SK-N-MC (cell line): ENCODE data around the gene SLC26A9.

ENCODE experiments used
- DNase-seq: peaks from one replicate; pipeline ENCODE4 v3.0.0-alpha.2; 2011; ENCODE audit warnings: low read depth, low spot score
- H3K27ac ChIP-seq: fragments of 200-600 bp; sonication (generic); 2 replicates; pipeline ENCODE4 v1.5.1; 2016; ENCODE audit warnings: mixed run types
- H3K36me3 ChIP-seq: fragments of 200-600 bp; sonication (generic); 2 replicates; pipeline ENCODE4 v1.6.1; 2017; ENCODE audit warnings: antibody characterized with exemption, low read length, mixed read lengths; ENCODE audit not compliant: insufficient read depth
- H3K4me3 ChIP-seq: fragments of 200-600 bp; sonication (generic); 2 replicates; pipeline ENCODE4 v1.5.1; 2016
- H3K9ac ChIP-seq: fragments of 200-600 bp; sonication (generic); 2 replicates; pipeline ENCODE4 v1.8.0; 2017; ENCODE audit warnings: mixed run types, mixed read lengths; ENCODE audit not compliant: insufficient read length
- H3K9me3 ChIP-seq: fragments of 200-600 bp; sonication (generic); 2 replicates; pipeline ENCODE4 v1.6.1; 2017; ENCODE audit warnings: low read depth, mild to moderate bottlenecking, antibody characterized with exemption, low read length, moderate library complexity, mixed read lengths
- EZH2 ChIP-seq: fragments of 200-600 bp; sonication (generic); IDR thresholded peaks from one replicate; pipeline ENCODE4 v1.6.1; 2017; ENCODE audit warnings: antibody characterized with exemption
- FOXP2 ChIP-seq: optimal IDR thresholded peaks from 2 replicates; pipeline ENCODE3; 2011; ENCODE audit warnings: mild to moderate bottlenecking, moderate library complexity; ENCODE audit not compliant: insufficient read depth; ENCODE audit errors: extremely low read length, control extremely low read depth
- POLR2AphosphoS5 ChIP-seq: IDR thresholded peaks from 2 replicates; pipeline ENCODE4 v1.6.1; 2012; ENCODE audit warnings: mild to moderate bottlenecking, low read depth, low read length, borderline replicate concordance

Gene SLC26A9

DNA sequence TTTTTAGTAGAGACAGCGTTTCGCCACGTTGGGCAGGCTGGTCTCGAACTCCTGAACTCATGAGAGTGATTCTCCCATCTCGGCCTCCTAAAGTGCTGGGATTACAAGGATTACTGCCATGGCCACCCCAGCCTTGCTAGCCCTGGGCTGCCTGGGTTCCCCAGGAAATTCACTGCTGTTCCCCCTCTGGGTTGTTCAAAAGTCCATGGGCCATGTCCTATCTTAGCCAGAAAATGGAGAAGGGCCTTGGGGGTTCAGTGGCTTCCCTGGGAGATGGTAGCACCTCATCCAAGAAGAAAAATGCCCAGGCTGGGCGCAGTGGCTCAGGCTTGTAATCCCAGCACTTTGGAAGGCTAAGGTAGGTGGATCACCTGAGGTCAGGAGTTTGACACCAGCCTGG is 20.9 kb downstream of the SLC26A9 start:
- Histone ChIP-seq H3K9ac (no peak overlapping the region), H3K4me3 (no peak overlapping the region), H3K36me3 (no peaks in the 10 kb centered on the region), H3K27ac (no peak overlapping the region), H3K9me3 (no peaks in the 10 kb centered on the region)
- TF ChIP-seq POLR2AphosphoS5 (no peak), FOXP2 (no peak)
- DNase-seq: no peak

- Histone ChIP-seq H3K27ac (no peak overlapping the region), H3K9ac (no peak overlapping the region)
- DNase-seq: no peak
Measured at GRCh38 chr1:205921570-205921909, 21.7 kb downstream of the SLC26A9 start.

DNA sequence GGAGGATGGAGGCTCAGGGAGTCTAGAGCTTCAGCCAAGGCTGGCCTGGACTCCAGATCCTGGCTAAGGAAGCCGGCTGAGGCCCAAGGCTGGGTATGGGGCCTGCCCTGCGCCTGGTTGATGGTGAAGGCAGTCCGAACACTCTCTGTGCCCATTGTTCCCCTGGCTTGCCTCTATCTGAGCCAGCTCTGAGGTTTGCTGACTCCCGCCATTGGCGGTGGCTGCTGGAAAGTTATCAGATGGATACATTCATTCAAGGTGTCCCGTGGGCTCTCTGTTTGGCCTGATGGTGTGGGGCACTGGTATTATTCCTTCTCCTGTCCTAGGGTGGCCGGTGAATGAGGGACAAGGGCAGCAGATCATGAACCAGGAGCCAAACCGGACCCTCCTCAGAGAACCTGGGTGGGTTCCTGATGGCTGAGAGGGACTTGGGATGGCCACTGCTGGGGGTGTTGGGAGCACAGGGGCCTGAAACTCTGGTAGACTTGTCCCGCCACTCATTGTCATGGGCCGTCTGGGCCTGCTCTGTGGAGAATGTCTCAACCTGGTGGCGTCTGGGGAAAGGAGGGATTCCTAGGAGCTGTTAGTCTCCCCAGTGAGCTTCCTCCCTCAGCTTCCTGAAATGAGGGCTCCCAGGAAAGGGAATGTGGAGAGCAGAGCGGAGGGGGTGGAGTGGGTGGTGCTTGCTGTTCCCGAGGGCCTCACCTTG is 22.2 kb downstream of the SLC26A9 start:
- H3K27ac ChIP-seq: no peak overlapping the region
- no peak overlapping the region for H3K9ac ChIP-seq

More at GRCh38 chr1:205921570-205921909, 21.7 kb downstream of the SLC26A9 start:
- TF ChIP-seq POLR2AphosphoS5: no peak
- no peak for TF ChIP-seq FOXP2
- TF ChIP-seq EZH2: no peak
- H3K36me3 ChIP-seq: no peaks in the 10 kb centered on the region
- H3K4me3 ChIP-seq: no peak overlapping the region
- no peaks in the 10 kb centered on the region for H3K9me3 ChIP-seq

DNA sequence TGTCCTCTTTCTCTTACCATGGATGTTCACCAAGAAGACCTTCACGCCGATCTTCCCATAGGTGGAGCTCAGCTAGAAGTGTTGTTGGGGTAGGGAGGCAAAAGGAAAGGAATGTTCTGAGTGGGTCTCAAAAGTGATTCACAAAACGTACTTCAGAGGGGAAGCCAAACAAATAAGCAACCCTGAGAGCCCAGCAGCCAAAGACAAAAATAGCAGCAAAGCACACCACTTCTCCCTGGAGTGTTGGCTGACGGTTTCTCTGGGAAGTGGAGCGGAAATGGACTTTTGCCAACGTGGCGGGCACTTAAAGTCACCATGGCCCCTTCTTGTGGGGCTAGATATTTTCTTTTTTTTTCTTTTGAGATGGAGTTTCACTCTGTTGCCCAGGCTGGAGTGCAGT is 23.1 kb downstream of the SLC26A9 start:
- Histone ChIP-seq H3K36me3 (no peaks in the 10 kb centered on the region), H3K27ac (no peak overlapping the region), H3K9me3 (no peaks in the 10 kb centered on the region), H3K9ac (no peak overlapping the region), H3K4me3 (no peak overlapping the region)
- DNase-seq: no peak
- TF ChIP-seq FOXP2 (no peak), POLR2AphosphoS5 (no peak), EZH2 (no peak)

More for the DNA sequence above, 22.2 kb downstream of the SLC26A9 start:
- no peaks in the 10 kb centered on the region for H3K9me3 ChIP-seq
- DNase-seq: no peak
- no peaks in the 10 kb centered on the region for H3K36me3 ChIP-seq
- H3K4me3 ChIP-seq: no peak overlapping the region
- TF ChIP-seq POLR2AphosphoS5: no peak
- no peak for TF ChIP-seq FOXP2
- no peak for TF ChIP-seq EZH2

DNA sequence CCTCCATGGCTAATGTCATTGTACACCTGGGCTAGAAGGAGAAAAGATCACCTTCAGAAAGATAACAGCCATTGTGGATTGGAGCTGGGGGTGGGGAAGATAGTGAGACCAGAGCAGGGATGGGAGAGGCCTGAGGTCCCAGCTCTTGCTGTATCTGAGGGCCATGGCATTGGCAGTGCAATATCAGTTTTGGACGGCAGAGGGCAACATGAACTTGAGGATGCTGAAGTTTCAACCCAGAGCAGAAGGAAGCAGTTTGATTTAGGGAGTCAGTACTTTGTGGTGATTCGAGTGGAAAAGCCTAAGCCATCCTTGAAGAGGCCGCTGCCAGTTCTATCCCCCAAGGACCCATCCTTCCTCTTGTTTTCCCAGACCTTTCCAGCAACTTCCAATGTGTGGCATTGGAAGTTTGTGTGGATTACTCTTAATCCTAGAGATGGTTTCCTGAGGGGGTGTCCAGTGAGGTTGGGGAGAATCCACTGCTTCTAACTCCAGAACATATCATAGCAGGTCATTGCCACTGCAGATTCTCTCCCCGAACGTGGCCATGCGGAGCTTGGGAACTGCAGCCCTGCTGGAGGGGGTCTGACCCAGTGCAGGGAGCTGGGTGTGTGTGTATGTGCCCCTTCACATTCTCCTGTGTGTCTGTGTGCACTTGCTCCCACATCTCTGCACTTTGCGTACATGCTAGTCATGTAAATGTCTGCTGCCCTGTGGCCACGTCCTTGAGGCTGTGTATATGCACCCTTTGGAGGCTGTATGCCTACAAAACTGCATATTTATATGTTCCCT is 24.1 kb downstream of the SLC26A9 start:
- Histone ChIP-seq H3K27ac (no peak overlapping the region), H3K9ac (no peak overlapping the region)

DNA sequence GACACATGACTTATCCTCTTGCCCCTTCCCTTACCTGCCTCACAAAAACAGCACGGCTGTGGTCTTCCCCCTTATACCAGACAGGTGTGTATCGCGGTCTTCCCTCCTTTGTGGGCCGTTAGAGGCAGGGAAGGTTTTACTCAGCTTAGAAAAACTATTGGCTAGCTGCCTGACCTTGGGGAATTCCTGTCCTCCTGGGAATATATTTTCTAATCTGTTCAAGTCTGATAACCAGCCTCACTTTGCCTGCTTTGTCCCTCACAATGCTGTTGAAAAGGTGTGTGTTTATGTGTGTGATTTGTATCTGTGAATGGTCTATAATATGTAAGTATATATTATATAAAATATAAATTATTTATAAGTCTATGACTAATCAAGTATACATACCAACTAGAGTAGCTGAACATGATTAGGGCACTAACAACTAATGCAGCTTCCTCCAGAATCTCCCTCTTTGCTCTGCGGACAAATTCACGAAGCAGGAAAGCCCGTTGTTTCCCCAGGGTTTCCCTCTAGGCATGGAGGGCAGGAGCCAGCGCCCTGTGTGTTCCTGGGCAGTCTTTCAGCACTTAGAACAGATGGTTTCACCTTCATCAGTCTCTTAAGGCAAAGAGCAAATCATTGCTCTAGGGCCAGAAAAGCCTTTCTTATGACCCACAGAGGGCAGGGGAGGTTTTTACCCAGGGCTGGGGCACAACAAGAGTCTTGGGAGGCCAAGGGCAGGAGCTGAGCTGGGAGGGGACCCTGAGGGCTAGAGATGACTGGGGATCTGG is 25.6 kb downstream of the SLC26A9 start:
- Histone ChIP-seq H3K4me3 (no peak overlapping the region), H3K9ac (no peak overlapping the region), H3K9me3 (no peaks in the 10 kb centered on the region), H3K36me3 (no peaks in the 10 kb centered on the region), H3K27ac (no peak overlapping the region)
- DNase-seq: no peak
- TF ChIP-seq EZH2 (no peak), POLR2AphosphoS5 (no peak), FOXP2 (no peak)

More for the DNA sequence above, 24.1 kb downstream of the SLC26A9 start:
- H3K9me3 ChIP-seq: no peaks in the 10 kb centered on the region
- no peaks in the 10 kb centered on the region for H3K36me3 ChIP-seq
- no peak overlapping the region for H3K4me3 ChIP-seq
- TF ChIP-seq FOXP2: no peak
- TF ChIP-seq EZH2: no peak
- no peak for TF ChIP-seq POLR2AphosphoS5
- peak; percentile 40 for DNase-seq

DNA sequence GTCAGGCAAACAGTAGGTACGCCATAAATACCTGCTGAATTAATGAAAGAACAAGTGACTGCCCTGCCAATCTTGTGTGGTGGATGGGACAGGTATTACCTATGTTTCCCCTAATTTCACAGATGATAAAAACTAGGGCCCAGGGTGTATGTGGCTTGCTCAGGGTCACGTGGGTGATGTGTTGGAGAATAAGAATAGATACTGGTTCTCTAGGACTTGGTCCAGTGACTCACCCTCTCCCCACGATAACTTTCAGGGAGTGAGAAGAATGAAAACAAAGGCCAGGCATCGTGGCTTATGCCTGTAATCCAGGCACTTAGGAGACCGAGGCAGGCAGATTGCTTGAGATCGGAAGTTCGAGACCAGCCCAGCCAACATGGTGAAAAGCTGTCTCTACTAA is 26.7 kb downstream of the SLC26A9 start:
- H3K9me3 ChIP-seq: no peaks in the 10 kb centered on the region
- H3K4me3 ChIP-seq: no peak overlapping the region
- no peak for TF ChIP-seq FOXP2
- TF ChIP-seq EZH2: no peak
- no peak for TF ChIP-seq POLR2AphosphoS5
- no peaks in the 10 kb centered on the region for H3K36me3 ChIP-seq
- no peak overlapping the region for H3K9ac ChIP-seq
- no peak for DNase-seq
- no peak overlapping the region for H3K27ac ChIP-seq

- Histone ChIP-seq H3K27ac (no peak overlapping the region), H3K9ac (no peak overlapping the region), H3K9me3 (no peaks in the 10 kb centered on the region), H3K4me3 (no peak overlapping the region), H3K36me3 (no peaks in the 10 kb centered on the region)
- DNase-seq: no peak
- TF ChIP-seq FOXP2 (no peak), POLR2AphosphoS5 (no peak), EZH2 (no peak)
Measured at GRCh38 chr1:205915354-205915990, 27.8 kb downstream of the SLC26A9 start.
